ENCODE data around the gene CNGA3.

- TF ChIP-seq CTCF (IDR thresholded peaks at IDR 0.05) (no peak), POLR2A (IDR thresholded peaks at IDR 0.05) (no peak), POLR2AphosphoS5 (IDR thresholded peaks at IDR 0.05) (no peak)
These were observed 42.5 kb downstream of the CNGA3 start for GRCh38 chr2:98388601-98389250.
